ENCODE data around the gene NID1. TPM values are rescaled to one million over a fixed set of nuclear protein-coding genes. Genes with fewer than 3 reads are reported as not detected.

Gene NID1
- polyA plus RNA-seq, 1 donor from 2014 or later = 0.04 TPM

DNA sequence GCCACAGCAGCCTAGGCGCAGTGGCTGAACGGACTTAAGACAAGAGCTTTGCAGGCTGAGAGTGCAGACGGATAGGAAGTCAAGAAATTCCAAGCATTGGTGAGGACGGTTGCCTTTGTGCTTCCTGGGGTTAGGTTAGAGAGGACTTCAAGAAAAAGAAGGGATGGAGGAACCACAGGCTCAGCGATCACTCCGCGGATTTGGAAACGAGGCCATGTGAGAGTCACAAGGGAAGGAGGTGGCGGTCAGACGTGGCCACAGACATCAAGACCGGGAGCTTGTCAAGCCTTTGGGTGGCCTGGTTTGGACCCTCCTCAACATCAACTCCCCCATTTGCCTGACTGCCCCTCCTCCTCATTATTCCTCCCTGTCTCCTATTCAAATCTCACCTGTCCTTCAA lies 62.3 kb downstream of the NID1 start:
- no peaks in the 10 kb centered on the region for H3K9me2 ChIP-seq (ENCODE audit: insufficient read depth, low read length)
- TF ChIP-seq MXI1 (conservative IDR thresholded peaks at IDR 0.05; ENCODE audit: poor library complexity, severe bottlenecking) (no peak), SMC3 (conservative IDR thresholded peaks at IDR 0.05; ENCODE audit: poor library complexity) (no peak), REST (IDR thresholded peaks at IDR 0.05; ENCODE audit: borderline replicate concordance) (no peak), POLR2AphosphoS5 (IDR thresholded peaks at IDR 0.05) (no peak), RAD21 (conservative IDR thresholded peaks at IDR 0.05) (no peak)
- no peaks in the 10 kb centered on the region for H3K36me3 ChIP-seq (ENCODE audit: insufficient read depth, low read length)
- no peak overlapping the region for H3K4me3 ChIP-seq (ENCODE audit: low read length)
- H3F3A ChIP-seq (ENCODE audit: insufficient read depth, low read length, poor library complexity, severe bottlenecking) = no peaks in the 10 kb centered on the region
- H3K4me2 ChIP-seq (ENCODE audit: low read length) = no peak overlapping the region
- H3K79me2 ChIP-seq (replicated peaks; ENCODE audit: insufficient read depth, low read length) = no peaks in the 10 kb centered on the region
- H4K20me1 ChIP-seq (ENCODE audit: insufficient read depth) = no peaks in the 10 kb centered on the region
- H2AFZ ChIP-seq (ENCODE audit: low read depth, low read length) = no peak overlapping the region
- no peak overlapping the region for H3K9ac ChIP-seq (ENCODE audit: low read length)
- H3K9me3 ChIP-seq (ENCODE audit: low read length) = no peaks in the 10 kb centered on the region
- no peaks in the 10 kb centered on the region for H3K27me3 ChIP-seq (ENCODE audit: insufficient read depth, low read depth, low read length)
- H3K27ac ChIP-seq (ENCODE audit: low read length) = no peak overlapping the region

DNA sequence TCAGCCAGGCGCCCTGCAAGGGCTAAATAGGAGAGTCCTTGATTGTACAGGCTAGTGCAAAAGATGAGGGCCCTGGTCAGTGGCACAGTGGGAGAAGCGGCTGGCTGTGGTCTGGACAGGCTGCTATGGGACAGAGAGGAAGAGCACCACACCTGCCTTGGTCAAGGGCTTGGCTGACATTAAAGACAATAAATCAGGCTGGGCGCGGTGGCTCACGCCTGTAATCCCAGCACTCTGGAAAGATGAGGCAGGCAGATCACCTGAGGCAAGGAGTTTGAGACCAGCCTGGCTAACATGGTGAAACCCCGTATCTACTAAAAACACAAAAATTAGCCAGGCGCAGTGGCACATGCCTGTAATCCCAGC lies 62.9 kb downstream of the NID1 start:
- TF ChIP-seq, protein P1, sequence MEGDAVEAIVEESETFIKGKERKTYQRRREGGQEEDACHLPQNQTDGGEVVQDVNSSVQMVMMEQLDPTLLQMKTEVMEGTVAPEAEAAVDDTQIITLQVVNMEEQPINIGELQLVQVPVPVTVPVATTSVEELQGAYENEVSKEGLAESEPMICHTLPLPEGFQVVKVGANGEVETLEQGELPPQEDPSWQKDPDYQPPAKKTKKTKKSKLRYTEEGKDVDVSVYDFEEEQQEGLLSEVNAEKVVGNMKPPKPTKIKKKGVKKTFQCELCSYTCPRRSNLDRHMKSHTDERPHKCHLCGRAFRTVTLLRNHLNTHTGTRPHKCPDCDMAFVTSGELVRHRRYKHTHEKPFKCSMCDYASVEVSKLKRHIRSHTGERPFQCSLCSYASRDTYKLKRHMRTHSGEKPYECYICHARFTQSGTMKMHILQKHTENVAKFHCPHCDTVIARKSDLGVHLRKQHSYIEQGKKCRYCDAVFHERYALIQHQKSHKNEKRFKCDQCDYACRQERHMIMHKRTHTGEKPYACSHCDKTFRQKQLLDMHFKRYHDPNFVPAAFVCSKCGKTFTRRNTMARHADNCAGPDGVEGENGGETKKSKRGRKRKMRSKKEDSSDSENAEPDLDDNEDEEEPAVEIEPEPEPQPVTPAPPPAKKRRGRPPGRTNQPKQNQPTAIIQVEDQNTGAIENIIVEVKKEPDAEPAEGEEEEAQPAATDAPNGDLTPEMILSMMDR (IDR thresholded peaks at IDR 0.05; ENCODE audit: poor library complexity, severe bottlenecking) = no peak
- TF ChIP-seq RAD21 (conservative IDR thresholded peaks at IDR 0.05) = no peak
- no peak for TF ChIP-seq POLR2AphosphoS5 (IDR thresholded peaks at IDR 0.05)
- no peak for TF ChIP-seq TAF1 (IDR thresholded peaks at IDR 0.05; ENCODE audit: low read depth)
- TF ChIP-seq MXI1 (conservative IDR thresholded peaks at IDR 0.05; ENCODE audit: poor library complexity, severe bottlenecking) = no peak
- no peak for TF ChIP-seq REST (IDR thresholded peaks at IDR 0.05; ENCODE audit: borderline replicate concordance)
- TF ChIP-seq EZH2 (IDR thresholded peaks at IDR 0.05; ENCODE audit: borderline replicate concordance, insufficient read depth, low read length, poor library complexity, severe bottlenecking) = no peak
- no peak for TF ChIP-seq EP300 (conservative IDR thresholded peaks at IDR 0.05; ENCODE audit: poor library complexity, severe bottlenecking)
- no peak for TF ChIP-seq SMC3 (conservative IDR thresholded peaks at IDR 0.05; ENCODE audit: poor library complexity)
- Histone ChIP-seq H3K79me2 (replicated peaks; ENCODE audit: insufficient read depth, low read length) (no peaks in the 10 kb centered on the region), H3K9ac (ENCODE audit: low read length) (no peak overlapping the region)

More for the DNA sequence above, 62.9 kb downstream of the NID1 start:
- H3K9me2 ChIP-seq (ENCODE audit: insufficient read depth, low read length) = no peaks in the 10 kb centered on the region
- H3K27ac ChIP-seq (ENCODE audit: low read length) = no peak overlapping the region
- no peak overlapping the region for H2AFZ ChIP-seq (ENCODE audit: low read depth, low read length)
- no peaks in the 10 kb centered on the region for H3K36me3 ChIP-seq (ENCODE audit: insufficient read depth, low read length)
- no peaks in the 10 kb centered on the region for H3K27me3 ChIP-seq (ENCODE audit: insufficient read depth, low read depth, low read length)
- no peaks in the 10 kb centered on the region for H4K20me1 ChIP-seq (ENCODE audit: insufficient read depth)
- no peak overlapping the region for H3K4me2 ChIP-seq (ENCODE audit: low read length)
- H3K4me3 ChIP-seq (ENCODE audit: low read length) = no peak overlapping the region
- no peaks in the 10 kb centered on the region for H3K9me3 ChIP-seq (ENCODE audit: low read length)
- no peaks in the 10 kb centered on the region for H3F3A ChIP-seq (ENCODE audit: insufficient read depth, low read length, poor library complexity, severe bottlenecking)
